NCI-H2227 (cell line): ENCODE data around the gene YES1.
A peak's percentile ranks its signal among the peaks of the same experiment; 100 is the strongest.
"Not testable (repeated sequence)": the region's sequence is repeated elsewhere in the genome, so short reads cannot be mapped to it uniquely, and the experiment has no call there.

Experiments used
- DNase-seq: peaks from one replicate; lab custom pipeline; 2025; ENCODE audit not compliant: unreplicated experiment; lab: John Stamatoyannopoulos, UW

YES1 gene

DNA sequence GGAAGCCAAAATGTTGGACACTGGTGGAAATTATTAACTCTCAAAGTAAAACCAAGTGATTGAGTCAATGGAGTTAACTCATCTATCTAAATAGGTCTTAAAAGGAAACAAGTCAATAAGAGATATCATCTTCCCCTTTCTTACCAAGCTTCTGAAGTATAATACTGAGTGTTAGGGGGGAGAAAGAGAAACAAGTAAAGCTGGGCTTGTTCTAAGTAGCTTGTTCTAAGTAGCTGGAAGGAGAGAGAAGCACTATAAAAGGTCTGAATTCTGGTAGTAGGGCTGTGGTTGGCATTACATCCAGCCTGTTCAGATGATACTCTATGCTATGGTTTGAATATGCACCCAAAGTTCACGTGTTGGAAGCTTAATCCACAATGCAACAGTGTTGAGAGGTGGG lies 26.8 kb downstream of the YES1 start:
- DNase-seq, result no peak

DNA sequence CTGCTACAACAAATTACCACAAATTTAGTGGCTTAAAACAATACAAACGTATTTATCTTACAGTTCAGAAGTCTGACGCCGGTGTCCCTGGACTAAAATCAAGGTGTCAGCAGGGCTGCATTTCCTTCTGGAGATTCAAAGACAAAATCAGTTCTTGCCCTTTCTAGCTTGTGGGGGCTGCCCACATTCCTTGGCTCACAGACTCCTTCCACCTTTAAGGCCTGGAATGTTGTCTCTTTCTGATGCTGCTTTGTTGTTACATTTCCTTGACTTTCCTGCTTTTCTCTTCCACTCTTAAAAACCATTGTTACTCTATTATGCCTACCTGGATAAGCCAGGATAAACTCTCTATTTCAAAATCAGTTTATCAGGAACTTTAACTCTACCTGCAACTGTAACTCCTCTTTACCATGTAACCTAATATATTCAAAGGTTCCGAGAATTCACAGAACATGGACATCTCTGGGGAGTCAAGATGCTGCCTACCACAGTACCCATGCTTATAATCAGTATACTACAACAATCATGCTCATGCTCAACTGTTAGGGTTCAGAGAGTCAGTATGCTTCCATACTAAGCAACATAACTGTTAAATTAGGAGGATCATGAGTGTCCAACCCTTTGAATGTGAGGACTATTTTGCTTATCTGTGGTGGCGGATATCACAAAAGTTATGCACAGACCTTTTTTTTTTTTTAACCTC lies 27.4 kb downstream of the YES1 start:
- no peak for DNase-seq

DNA sequence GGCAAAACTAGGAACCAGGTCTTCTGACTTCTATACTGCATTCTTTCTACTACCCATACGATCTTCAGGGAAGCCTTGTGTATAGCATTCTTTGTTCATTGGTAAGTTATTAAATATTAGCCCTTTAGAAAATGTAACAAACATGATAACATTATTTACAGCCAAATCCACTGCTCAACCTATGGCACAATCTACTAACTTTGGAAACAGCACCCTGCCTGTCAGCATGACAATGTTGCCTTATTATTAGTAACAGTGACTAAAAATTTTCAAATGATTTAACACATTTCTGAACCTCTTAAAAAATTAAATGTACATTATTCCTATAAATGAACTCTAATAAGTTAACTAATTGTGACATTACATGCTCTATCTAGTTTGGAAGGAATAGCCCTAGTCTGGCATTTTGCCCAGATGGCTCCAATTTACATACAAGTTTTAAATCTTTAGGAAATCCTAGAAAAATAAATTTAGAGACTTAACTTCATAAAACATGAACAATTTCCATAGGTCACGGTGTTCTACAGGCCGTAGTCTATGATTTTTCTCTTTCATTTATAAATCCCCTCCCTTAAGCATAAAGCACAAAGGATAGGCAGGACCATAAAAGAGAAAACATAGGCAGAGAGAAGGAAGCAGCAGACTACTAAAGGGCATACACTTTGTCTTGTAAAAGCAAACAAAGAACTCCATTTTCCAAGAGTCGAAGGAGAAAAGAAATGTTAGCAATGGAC lies 33.7 kb downstream of the YES1 start:
- no peak for DNase-seq

DNA sequence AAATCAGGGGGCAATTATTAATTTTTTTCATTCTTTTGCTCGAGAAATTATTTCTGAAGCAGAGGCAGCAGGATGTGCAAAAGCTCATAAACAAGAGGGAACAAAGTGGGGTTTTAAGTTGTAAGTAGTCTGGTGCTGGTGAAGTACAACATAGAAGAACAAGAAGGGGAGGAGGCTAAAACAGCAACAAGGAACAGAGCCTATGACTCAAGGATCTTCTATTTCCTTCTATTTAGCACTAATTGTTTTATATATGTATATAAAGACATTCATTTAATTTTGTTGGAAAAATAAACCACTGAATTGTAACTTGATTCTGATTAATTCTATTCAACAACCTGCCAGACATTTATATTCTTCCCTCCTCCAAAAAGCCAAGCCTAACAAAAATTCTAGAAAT lies 35.0 kb downstream of the YES1 start:
- no peak for DNase-seq

DNA sequence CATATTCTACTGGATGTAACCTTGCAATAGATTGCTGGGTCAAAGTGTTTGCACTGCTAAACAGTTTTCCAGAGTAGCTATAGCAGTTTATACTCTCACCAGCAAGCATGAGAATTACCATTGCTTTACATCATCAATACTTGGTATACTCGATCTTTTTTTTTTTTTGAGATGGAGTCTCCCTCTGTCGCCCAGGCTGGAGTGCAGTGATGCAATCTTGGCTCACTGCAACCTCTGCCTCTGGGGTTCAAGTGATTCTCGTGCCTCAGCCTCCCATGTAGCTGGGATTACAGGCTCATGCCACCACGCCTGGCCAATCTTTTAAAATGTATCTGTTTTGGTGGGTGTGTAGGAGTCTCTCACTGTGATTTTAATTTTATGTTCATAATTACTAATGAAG lies 36.0 kb downstream of the YES1 start:
- DNase-seq, result not testable (repeated sequence)

DNA sequence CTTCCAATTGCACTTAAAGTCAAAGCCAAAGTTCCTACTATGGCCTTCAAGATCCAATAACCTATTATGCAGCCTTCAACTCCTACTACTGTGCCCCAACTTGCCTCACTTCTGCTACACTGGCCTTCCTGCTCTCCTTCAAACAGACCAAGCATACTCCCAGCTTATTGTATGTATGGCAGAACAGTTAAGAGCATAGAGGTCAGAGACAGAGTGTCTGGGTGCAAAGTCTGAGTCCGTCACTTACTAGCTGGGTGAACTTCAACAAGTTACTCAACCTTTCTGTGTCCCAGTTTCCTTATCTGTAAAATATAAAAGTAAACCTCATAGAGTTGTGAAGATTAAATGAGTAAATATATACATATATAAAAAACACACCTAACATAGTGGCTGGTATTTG lies 37.2 kb downstream of the YES1 start:
- no peak for DNase-seq

DNA sequence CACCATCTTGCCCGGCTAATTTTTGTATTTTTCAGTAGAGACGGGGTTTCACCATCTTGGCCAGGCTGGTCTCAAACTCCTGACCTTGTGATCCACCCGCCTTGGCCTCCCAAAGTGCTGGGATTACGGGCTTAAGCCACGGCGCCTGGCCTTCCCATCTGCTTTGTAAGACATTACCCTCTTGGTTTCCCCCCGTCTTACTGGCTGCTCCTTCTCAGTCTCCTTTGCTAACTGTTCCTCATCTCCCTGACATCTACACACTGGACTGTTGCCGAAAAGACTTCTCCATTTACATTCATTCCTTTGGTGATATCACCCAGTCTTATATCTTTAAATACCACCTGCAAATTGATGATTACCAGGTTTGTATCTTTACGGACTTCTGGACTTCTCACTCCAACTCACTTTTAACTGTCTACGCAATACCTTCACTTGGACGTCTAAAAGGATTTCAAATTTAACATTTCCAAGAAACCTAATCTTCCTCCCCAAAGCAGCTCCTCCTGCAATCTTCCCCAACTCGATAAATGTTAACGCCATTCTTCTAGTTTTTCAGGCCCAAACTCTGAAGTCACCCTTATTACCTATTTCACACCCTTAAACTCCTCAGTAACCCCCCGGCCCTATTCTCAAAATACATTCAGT lies 37.9 kb downstream of the YES1 start:
- DNase-seq, result no peak

DNA sequence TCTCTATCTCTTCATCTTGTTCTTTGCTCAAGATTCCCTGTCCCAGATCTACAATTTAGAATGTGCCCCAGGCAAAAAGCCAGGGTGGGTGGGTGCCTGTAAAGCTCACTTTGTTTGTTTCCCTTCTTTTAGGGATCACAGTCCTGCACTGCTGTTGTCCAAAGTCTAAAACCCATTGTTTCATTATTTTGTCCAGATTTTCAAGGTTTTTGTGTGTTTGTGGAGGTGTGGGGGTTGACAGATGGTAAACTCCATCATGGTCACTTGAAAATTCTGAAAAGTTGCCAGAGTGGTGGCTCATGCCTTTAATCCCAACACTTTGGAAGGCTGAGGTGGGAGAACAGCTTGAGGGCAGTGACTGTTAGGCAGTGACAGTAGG lies 41.5 kb downstream of the YES1 start:
- no peak for DNase-seq

DNA sequence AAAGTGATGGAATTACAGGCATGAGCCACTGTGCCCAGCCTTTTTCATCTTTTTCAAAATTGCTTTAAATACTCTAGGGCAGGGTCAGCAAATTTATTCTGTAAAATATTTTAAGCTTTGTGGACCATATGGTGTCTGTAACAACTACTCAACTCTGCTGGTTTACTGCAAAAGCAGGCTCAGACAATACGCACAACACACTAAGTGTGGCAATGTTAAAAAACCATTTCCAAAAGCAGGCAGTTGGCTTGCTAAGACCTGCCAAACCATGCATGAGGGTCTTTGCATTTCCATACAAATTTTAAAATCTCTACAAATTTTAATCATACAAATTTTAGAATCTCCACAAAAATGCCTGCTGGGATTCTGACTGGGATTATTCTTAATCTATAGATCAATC lies 44.1 kb downstream of the YES1 start:
- no peak for DNase-seq

DNA sequence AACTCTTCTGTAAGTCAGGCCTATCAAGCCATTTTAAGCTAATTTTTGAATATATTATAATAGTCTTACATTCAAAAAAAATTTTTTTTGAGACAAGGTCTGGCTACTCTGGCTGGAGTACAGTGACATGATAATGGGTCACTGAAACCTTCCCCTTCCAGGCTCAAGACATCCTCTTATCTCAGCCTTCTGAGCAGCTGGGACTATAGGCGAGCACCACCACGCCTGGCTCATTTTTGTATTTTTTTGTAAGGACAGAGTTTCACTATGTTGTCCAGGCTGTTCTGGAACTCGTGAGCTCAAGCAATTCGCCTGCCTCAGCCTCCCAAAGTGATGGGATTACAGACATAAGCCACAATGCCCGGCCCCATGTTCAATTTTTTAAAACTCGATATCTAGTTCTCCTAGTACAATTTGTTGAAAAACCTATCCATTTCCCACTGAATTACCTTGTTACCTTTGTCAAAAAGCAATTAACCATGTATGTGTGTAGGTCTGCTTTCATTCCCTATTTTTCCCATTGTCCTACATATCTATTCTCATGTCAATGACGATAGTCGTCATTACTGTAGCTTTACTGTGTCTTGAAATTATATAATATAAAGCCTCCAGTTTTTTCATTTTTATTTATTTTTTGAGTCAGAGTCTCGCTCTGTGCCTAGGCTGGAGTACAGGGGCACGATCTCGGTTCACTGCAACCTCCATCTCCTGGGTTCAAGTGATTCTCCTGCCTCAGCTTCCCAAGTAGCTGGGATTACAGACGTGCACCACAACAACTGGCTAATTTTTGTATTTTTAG lies 44.8 kb downstream of the YES1 start:
- DNase-seq, result no peak

DNA sequence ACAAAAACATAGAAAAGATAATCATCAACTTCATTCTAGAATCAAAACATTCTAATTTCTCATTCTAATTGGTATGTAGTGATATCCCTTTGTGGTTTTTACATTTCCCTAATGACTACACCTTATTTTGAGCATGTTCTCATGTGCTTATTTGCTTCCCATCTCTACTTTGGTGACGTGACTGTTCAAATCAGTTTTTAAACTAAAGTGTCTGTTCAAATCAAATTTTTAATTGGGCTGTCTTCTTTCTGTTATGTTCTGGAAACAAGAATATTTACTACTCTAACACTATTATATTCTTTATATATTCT lies 45.5 kb downstream of the YES1 start:
- DNase-seq, result no peak

DNA sequence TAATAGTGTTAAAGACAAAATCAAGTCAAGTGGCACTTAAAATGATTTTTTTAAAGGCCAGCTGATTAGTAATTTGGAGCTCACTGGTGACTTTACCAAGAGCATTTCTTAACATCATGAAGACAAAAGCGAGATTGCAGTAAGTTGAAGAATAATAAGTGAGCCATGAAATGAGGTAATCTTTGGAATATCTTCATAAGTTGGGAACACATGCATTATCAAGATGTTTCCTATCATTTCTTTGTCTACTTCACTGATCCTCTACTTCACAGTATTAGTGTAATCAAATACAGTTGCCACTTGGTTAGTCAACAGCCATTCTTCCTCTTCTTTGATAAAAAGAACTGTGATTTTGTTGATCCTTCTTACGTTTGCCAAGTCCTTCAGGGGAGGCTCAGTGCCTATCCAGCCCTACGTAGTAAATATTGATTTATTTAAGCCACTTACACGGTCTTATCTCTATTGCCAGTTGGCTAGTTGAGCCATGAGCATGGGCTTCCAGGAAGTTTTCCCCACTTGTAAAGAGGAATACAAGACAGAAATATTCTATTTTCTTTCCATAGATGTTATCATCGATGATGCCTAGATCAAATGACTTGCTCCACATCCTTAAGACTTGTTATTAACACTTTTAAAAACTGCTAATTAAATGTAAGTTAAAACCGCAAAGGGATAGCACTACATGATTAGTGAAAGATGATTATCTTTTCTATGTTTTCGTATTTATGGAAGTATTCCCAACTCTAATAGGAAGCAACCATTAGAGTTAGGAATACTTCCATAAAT lies 46.1 kb downstream of the YES1 start:
- DNase-seq, result no peak

DNA sequence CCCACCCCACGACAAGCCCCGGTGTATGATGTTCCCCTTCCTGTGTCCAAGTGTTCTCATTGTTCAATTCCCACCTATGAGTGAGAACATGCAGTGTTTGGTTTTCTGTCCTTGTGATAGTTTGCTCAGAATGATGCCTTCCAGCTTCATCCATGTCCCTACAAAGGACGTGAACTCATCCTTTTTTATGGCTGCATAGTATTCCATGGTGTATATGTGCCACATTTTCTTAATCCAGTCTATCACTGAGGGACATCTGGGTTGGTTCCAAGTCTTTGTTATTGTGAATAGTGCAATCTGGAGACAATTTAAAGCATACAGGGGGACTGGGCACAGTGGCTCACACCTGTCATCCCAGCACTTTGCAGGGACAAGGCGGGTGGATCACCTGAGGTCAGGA lies 52.2 kb downstream of the YES1 start:
- DNase-seq, result not testable (repeated sequence)

DNA sequence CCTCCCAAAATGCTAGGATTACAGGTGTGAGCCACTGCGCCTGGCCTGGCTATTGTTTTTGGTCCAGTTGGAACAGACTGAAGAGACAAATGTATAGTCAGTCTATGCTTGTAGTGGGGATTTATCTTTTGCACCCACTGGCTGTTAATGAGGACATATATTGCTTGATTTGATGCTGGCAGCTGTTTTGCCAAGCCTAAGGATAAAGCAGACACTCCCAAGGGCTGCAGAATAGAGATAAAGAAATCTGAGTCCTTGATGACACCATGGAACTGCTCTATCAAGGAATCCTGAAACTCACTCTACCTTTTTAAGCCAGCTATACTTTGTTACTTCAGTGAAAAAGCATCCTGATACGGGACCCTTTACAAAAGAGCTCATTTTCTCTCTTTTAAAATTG lies 56.5 kb downstream of the YES1 start:
- DNase-seq, result no peak

DNA sequence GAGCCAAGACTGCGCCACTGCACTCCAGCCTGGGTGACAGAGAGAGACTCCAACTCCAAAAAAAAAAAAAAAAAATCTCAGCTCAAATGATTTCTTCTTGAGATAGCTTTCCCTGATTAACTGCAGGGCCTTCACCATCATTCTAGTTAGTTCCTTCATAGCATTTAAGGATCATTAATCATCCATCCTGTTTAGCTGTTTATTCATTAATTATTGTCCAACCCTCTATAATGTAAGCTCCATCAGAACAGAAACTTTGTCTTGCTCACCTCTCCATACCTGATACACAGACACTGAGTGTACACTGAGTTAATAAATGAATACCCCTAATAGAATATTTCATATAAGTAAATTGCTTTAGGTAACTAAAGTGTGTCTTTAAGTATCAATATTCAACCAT lies 57.4 kb downstream of the YES1 start:
- no peak for DNase-seq

DNA sequence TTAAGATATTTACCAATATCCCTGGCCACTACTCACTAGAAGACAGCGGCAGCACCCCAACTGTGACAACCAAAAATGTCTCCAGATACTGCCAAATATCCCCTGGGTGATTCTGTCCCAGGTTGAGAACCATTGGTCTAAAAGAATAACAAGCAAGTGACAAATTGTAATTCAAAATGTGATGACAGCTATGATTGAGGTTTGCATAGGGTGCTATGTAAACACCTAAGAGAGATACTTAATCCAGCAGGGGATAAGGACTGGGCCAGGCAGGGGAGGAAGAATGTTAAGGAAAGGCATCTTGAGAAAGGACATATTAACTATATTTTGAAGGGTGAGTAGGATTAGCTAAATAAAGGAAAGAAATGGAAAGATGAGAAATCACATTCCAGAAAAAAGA lies 61.6 kb downstream of the YES1 start:
- no peak for DNase-seq

DNA sequence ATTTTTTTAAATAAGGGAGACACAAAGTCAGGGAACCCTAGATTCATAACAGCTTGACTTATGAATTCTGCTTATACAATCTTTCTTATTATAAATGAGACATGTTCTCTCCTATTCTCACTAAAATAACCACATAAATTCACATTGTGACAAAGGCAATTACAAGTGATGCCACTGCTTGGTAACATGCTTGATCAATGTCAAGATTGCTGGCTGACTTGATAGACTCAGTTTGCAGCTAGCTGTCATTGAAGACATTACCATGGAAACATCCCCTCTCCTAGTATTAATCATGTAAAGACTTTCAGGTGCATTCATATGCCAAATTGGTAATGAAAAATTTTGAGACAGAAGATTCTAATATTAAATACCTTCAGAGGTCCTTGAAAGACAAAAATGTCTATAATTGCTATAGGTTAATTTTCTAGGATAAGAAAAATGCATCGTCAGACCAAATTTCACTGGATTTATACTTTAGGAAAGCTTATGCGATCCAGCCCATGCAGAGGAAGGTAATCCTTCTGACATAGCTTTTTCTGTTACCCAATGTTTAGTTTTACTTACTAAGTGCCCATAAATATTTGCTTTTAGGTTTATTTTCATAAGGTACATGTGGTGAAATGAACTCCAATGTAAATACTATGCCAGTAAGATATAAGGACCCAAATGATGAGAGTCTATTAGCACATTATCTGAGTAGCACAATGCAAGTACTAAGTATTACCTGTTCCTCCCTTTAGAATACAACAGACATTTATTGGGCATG lies 67.0 kb downstream of the YES1 start:
- DNase-seq, result no peak

DNA sequence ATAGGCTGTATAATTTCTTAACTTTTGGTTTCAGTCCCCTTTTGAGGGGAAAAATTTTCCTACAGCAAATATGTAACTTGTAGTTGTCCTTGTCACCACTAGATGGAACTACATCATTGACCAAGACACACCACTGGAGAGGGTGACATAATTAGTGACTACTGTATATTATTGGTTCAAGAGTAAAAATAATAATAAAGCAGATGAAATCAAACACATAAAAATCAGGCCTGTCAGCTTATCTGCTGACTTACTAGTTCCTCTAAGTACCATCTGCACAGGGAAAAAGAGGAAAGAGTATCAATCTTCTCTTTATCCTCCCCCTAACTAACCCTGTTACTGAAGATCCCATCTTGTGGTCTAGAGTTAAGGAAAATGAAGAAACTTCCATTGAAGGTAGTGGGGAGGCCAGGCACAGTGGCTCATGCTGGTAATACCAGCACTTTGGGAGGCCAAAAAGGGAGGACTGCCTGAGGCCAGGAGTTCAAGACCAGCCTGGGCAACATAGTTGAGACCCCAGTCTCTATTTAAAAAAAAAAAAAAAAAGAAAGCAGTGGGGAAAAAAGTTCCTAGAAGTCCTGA lies 70.0 kb downstream of the YES1 start:
- DNase-seq, result peak; percentile 37

DNA sequence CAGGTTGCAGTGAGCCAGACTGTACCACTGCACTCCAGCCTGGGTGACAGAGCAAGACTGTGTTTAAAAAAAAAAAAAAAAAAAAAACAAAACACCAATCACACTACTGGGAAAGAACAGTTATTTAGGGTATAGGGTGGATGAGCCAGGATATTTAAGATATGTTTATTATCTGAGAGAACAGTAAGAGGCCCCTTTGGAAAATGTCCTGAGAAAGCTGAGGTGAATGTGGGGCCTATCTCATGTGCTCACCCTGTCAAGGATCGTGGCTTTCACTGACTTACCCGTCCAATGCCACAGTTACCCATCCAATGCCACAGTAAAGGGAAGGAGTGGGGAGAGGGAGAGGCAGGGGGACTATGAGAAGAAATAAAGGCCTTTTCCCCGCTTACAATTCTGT lies 79.7 kb downstream of the YES1 start:
- no peak for DNase-seq

DNA sequence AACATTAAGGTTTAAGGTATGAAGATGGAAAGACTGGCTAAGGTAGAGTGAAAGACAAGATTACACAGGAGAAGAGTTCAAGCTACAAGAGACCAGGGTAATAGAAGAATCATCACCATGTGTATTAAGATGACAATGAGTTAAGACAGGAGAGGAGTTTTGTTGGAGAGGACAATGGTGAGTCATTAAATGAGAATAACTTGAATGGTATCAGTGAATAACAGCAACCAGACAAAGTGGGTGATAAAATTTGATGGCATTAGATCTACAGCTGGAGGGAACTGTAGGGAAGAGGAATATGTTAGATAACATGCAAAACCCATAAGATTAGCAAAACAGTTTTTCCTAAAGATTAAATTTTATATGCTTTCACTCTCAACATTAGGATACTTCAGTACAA lies 80.9 kb downstream of the YES1 start:
- no peak for DNase-seq
